A673 (cell line): ENCODE results near the gene RHOD. TPM values are rescaled to one million over a fixed set of nuclear protein-coding genes. Genes with fewer than 3 reads are reported as not detected.

Experiments
- BruUV-seq: library from RNA; stranded (reverse); fragments of 400-500 nt; replicated peaks from 2 replicates; lab custom pipeline; 2021; lab: Mats Ljungman, UMichigan
- CTCF ChIA-PET: fragments of 300-600 bp; sonication (Branson Sonifier 250); formaldehyde crosslinking; loops from one replicate; lab custom pipeline; 2022; ENCODE audit warnings: antibody characterized with exemption; lab: Charles Lee
- POLR2A ChIA-PET: fragments of 300-600 bp; sonication (Branson Sonifier 250); formaldehyde crosslinking; loops from one replicate; lab custom pipeline; 2022; ENCODE audit warnings: antibody characterized with exemption; ENCODE audit not compliant: low non-redundant PET; lab: Charles Lee
- DNase-seq: peaks from one replicate; pipeline ENCODE4 v3.0.0-alpha.2; 2015; ENCODE audit warnings: low spot score
- H3K27ac ChIP-seq: fragments of 200-600 bp; sonication (generic); 2 replicates; pipeline ENCODE4 v1.5.1; 2016; ENCODE audit warnings: mixed run types, low read depth, mild to moderate bottlenecking, mixed read lengths, antibody characterized with exemption, low read length; ENCODE audit not compliant: poor library complexity, severe bottlenecking
- H3K27me3 ChIP-seq: fragments of 200-600 bp; sonication (generic); replicated peaks from 2 replicates; pipeline ENCODE4 v1.6.1; 2017; ENCODE audit warnings: mixed run types, low read depth, mild to moderate bottlenecking, mixed read lengths, antibody characterized with exemption, low read length; ENCODE audit not compliant: insufficient read depth, poor library complexity
- H3K36me3 ChIP-seq: fragments of 200-600 bp; sonication (generic); 2 replicates; pipeline ENCODE4 v1.6.1; 2016; ENCODE audit warnings: mixed run types, mild to moderate bottlenecking, mixed read lengths, antibody characterized with exemption, low read length; ENCODE audit not compliant: insufficient read depth, poor library complexity, severe bottlenecking
- H3K4me1 ChIP-seq: fragments of 200-600 bp; sonication (generic); 2 replicates; pipeline ENCODE4 v1.6.1; 2017; ENCODE audit warnings: mixed run types, mild to moderate bottlenecking, mixed read lengths, antibody characterized with exemption, low read length; ENCODE audit not compliant: insufficient read depth, poor library complexity, severe bottlenecking
- H3K4me3 ChIP-seq: fragments of 200-600 bp; sonication (generic); 2 replicates; pipeline ENCODE4 v1.5.1; 2016; ENCODE audit warnings: low read depth, mixed run types, mild to moderate bottlenecking, mixed read lengths, low read length; ENCODE audit not compliant: poor library complexity, severe bottlenecking
- H3K9me3 ChIP-seq: fragments of 200-600 bp; sonication (generic); 2 replicates; pipeline ENCODE4 v1.6.1; 2016; ENCODE audit warnings: mixed run types, low read depth, mild to moderate bottlenecking, mixed read lengths, antibody characterized with exemption, low read length; ENCODE audit not compliant: poor library complexity, severe bottlenecking
- EZH2 ChIP-seq: fragments of 200-600 bp; sonication (generic); IDR thresholded peaks from 2 replicates; pipeline ENCODE4 v1.6.1; 2017; ENCODE audit warnings: borderline replicate concordance, low read depth, mild to moderate bottlenecking, mixed read lengths, antibody characterized with exemption, low read length; ENCODE audit not compliant: poor library complexity, severe bottlenecking
- intact Hi-C: fragments of 100-400 bp; cut with micrococcal nuclease; formaldehyde crosslinking; loops from one replicate; pipeline ENCODE4 v1.10.0; 2022; ENCODE audit not compliant: unreplicated experiment
- total RNA-seq: library from RNA; stranded (reverse); gene quantifications from 2 replicates; pipeline ENCODE4 v1.2.3, GENCODE V29; 2021
- TF ChIP-seq, protein P1 (sequence below): fragments of 300-800, 200-600 bp; sonication (generic); conservative IDR thresholded peaks from 2 replicates; pipeline ENCODE4 v1.5.1; 2017; ENCODE audit warnings: low read depth, mild to moderate bottlenecking, antibody characterized with exemption, low read length, moderate library complexity, mixed read lengths

Gene RHOD
- total RNA-seq, 1 experiment from 2014 or later = 0.88 TPM

DNA sequence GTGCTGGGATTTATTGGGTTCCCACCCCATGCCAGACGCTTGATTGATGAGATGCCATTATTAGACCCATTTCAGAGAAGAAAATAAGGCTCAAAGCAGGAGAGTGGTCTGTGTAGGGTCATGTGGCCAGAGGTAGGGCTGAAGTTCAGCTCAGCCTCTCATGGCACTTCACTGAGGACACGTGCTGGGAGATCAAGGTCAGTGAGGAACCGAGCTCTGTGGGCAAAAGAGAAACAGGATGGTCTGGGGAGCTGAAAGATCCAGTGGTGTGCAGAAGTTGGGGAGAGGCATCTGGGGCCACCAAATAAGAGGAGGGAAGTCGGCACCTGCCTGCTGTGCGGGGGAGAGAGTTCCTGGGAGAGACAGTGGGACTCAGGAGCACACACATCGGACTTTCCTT, 19.6 kb downstream of the RHOD start:
- CTCF ChIA-PET = interaction anchor here (0.6 to 0.9 kb wide), 2 partner anchors 11 to 241 kb away, joined by 3 to 6 read pairs; no protein-coding TSS in a partner anchor
- no peak for TF ChIP-seq EZH2
- TF ChIP-seq, protein P1, sequence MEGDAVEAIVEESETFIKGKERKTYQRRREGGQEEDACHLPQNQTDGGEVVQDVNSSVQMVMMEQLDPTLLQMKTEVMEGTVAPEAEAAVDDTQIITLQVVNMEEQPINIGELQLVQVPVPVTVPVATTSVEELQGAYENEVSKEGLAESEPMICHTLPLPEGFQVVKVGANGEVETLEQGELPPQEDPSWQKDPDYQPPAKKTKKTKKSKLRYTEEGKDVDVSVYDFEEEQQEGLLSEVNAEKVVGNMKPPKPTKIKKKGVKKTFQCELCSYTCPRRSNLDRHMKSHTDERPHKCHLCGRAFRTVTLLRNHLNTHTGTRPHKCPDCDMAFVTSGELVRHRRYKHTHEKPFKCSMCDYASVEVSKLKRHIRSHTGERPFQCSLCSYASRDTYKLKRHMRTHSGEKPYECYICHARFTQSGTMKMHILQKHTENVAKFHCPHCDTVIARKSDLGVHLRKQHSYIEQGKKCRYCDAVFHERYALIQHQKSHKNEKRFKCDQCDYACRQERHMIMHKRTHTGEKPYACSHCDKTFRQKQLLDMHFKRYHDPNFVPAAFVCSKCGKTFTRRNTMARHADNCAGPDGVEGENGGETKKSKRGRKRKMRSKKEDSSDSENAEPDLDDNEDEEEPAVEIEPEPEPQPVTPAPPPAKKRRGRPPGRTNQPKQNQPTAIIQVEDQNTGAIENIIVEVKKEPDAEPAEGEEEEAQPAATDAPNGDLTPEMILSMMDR = no peak

DNA sequence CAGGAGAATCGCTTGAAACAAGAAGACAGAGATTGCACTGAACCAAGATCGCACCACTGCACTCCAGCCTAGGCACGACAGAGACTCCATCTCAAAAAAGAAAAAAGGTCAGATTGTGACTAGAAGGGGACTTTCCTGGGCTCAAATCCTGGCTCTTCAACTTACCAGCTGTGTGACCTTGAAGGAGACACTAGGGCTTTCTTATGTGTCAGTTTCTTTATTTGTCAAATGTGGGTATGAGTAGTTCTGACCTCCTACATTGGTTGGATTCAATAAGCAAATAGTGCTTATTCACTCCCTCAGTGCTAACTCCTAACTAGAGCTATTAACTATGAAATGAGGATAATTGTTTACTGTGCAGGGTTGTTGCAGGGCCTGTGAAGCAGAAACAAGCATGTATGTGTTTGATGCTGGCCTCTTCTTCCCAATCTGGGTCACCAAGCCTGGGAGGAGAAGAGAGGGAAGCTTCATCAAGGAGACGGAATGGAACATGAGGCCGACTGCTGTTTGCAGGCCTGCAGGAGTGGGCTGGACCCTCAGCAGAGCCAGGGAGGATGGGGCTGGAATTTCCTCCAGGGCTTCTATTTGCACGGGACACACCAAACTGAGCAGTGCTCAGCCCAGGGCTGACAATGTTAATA, 22.5 kb downstream of the RHOD start:
- no peaks in the 10 kb centered on the region for H3K27me3 ChIP-seq
- H3K9me3 ChIP-seq = no peaks in the 10 kb centered on the region
- no peaks in the 10 kb centered on the region for H3K36me3 ChIP-seq
- no peak for DNase-seq
- H3K4me1 ChIP-seq = peaks cover 26% of the 10 kb centered on the region
- H3K4me3 ChIP-seq = no peak overlapping the region
- ChIA-PET CTCF (no interaction called here), POLR2A (no interaction called here)
- intact Hi-C loops = no loop called here
- TF ChIP-seq EZH2 = no peak
- TF ChIP-seq, protein P1 = no peak
- no TSS peak for BruUV-seq
- H3K27ac ChIP-seq = no peak overlapping the region

More for the DNA sequence above, 19.6 kb downstream of the RHOD start:
- BruUV-seq = no TSS peak
- H3K4me1 ChIP-seq = peaks cover 26% of the 10 kb centered on the region
- H3K9me3 ChIP-seq = no peaks in the 10 kb centered on the region
- intact Hi-C loops = no loop called here
- H3K27ac ChIP-seq = no peak overlapping the region
- POLR2A ChIA-PET = no interaction called here
- no peak for DNase-seq
- no peaks in the 10 kb centered on the region for H3K27me3 ChIP-seq
- H3K4me3 ChIP-seq = no peak overlapping the region
- no peaks in the 10 kb centered on the region for H3K36me3 ChIP-seq

DNA sequence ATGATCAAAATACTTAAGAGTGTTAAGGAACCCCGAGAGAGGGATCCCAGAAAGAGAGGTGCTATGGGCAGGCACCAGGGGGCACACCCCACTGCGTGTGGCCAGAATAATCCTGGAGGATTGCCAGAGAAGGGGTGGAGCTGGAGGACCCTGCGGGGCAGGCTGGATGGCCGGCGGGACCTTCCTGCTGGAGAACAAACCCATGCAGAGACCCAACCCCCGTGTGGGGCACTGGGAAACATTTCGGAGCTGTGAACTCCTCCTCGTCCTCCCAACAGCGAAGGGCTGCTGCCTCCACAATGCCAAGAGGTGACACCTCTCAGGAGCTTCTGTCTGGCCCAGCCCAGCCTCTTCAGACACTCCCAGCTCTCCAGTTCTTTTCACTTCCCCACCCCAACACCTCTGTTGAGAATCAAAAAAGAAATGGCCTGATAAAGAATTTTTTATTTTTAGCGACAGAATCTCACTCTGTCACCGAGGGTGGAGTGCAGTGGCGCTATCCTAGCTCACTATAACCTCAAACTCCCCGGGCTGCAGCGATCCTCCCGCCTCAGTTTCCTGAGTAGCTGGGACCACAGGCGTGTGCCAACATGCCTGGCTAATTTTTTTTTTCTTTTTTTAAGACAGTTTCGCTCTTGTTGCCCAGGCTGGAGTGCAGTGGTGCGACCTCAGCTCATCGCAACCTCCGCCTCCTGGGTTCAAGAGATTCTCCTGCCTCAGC, 25.6 kb downstream of the RHOD start:
- no peak overlapping the region for H3K27ac ChIP-seq
- no peaks in the 10 kb centered on the region for H3K36me3 ChIP-seq
- no peaks in the 10 kb centered on the region for H3K27me3 ChIP-seq
- intact Hi-C loops = loop anchor here (5.0 to 10.0 kb wide), 4 partner anchors 85 to 303 kb away; no protein-coding TSS in a partner anchor
- ChIA-PET POLR2A (no interaction called here), CTCF (interaction anchor here (2.2 kb wide), 1 partner anchor 235 kb away, joined by 4 read pairs; no protein-coding TSS in a partner anchor)
- peaks cover 19% of the 10 kb centered on the region for H3K4me1 ChIP-seq
- BruUV-seq = no TSS peak
- no peaks in the 10 kb centered on the region for H3K9me3 ChIP-seq
- DNase-seq = no peak
- no peak overlapping the region for H3K4me3 ChIP-seq
- TF ChIP-seq, protein P1 = no peak
- TF ChIP-seq EZH2 = no peak
